BJ (cell line): Measurements from ENCODE around the gene BAIAP2L1. TPM values are rescaled to one million over a fixed set of nuclear protein-coding genes. Genes with fewer than 3 reads are reported as not detected.

Source experiments
- CTCF ChIA-PET: fragments of 350-600 bp; formaldehyde crosslinking; extraction: SDS; loops from one replicate; lab custom pipeline; 2021; ENCODE audit warnings: antibody characterized with exemption, inconsistent platforms; lab: Yijun Ruan, JAX
- POLR2A ChIA-PET: fragments of 300-600 bp; sonication (Branson Sonifier 250); formaldehyde crosslinking; extraction: SDS; loops from one replicate; lab custom pipeline; 2021; ENCODE audit warnings: antibody characterized with exemption; lab: Charles Lee
- DNase-seq: peaks from one replicate; pipeline ENCODE4 v3.0.0-alpha.2; 2011; ENCODE audit warnings: low read depth
- H3K27me3 ChIP-seq: 2 replicates; pipeline ENCODE4 v1.6.0; 2011; ENCODE audit warnings: low read length; ENCODE audit not compliant: control insufficient read depth, insufficient read depth
- H3K36me3 ChIP-seq: 2 replicates; pipeline ENCODE4 v1.5.1; 2011; ENCODE audit warnings: low read length; ENCODE audit not compliant: control insufficient read depth, insufficient read depth
- H3K4me3 ChIP-seq: 2 replicates; pipeline ENCODE4 v1.5.1; 2011; ENCODE audit warnings: low read depth, mild to moderate bottlenecking, control low read depth, low read length
- CTCF ChIP-seq: IDR thresholded peaks from 2 replicates; pipeline ENCODE4 v1.5.1; 2011; ENCODE audit warnings: low read depth, mild to moderate bottlenecking, control low read depth, inconsistent platforms, low read length, moderate library complexity; ENCODE audit not compliant: insufficient read depth
- polyA plus RNA-seq: library from polyadenylated mRNA; depleted of rRNA; stranded (reverse); fragments of >200 nt; gene quantifications from 2 replicates; pipeline ENCODE4 v1.2.3, GENCODE V29; 2011

Gene BAIAP2L1
- polyA plus RNA-seq, 1 experiment: 11.4 TPM

- no peak for TF ChIP-seq CTCF
- DNase-seq: no peak
- ChIA-PET CTCF (no interaction called here), POLR2A (no interaction called here)
- Histone ChIP-seq H3K36me3 (no peaks in the 10 kb centered on the region), H3K27me3 (no peaks in the 10 kb centered on the region), H3K4me3 (no peak overlapping the region)
Measured at GRCh38 chr7:98396768-98397167, 4.1 kb downstream of the BAIAP2L1 start.

- ChIA-PET CTCF (interaction anchor here (1.0 to 1.1 kb wide), 2 partner anchors 41 to 98 kb away, joined by 3 to 4 read pairs; no protein-coding TSS in a partner anchor), POLR2A (no interaction called here)
- no peak overlapping the region for H3K4me3 ChIP-seq
Measured at GRCh38 chr7:98395951-98396350, 4.9 kb downstream of the BAIAP2L1 start.

GRCh38 chr7:98395481-98395880, 5.4 kb downstream of the BAIAP2L1 start:
- no peak for DNase-seq
- Histone ChIP-seq H3K36me3 (no peaks in the 10 kb centered on the region), H3K27me3 (no peaks in the 10 kb centered on the region), H3K4me3 (no peak overlapping the region)
- ChIA-PET CTCF (interaction anchor here (1.0 to 1.1 kb wide), 2 partner anchors 41 to 97 kb away, joined by 3 to 4 read pairs; no protein-coding TSS in a partner anchor), POLR2A (no interaction called here)
- no peak for TF ChIP-seq CTCF

More at GRCh38 chr7:98395951-98396350, 4.9 kb downstream of the BAIAP2L1 start:
- no peak for TF ChIP-seq CTCF
- Histone ChIP-seq H3K27me3 (no peaks in the 10 kb centered on the region), H3K36me3 (no peaks in the 10 kb centered on the region)
- no peak for DNase-seq

- POLR2A ChIA-PET: no interaction called here
- Histone ChIP-seq H3K27me3 (no peaks in the 10 kb centered on the region), H3K4me3 (no peak overlapping the region), H3K36me3 (no peaks in the 10 kb centered on the region)
- CTCF ChIA-PET: no interaction called here
- peak; percentile 81 for DNase-seq
- no peak for TF ChIP-seq CTCF
Measured at GRCh38 chr7:98394377-98394836, 6.5 kb downstream of the BAIAP2L1 start.

DNA sequence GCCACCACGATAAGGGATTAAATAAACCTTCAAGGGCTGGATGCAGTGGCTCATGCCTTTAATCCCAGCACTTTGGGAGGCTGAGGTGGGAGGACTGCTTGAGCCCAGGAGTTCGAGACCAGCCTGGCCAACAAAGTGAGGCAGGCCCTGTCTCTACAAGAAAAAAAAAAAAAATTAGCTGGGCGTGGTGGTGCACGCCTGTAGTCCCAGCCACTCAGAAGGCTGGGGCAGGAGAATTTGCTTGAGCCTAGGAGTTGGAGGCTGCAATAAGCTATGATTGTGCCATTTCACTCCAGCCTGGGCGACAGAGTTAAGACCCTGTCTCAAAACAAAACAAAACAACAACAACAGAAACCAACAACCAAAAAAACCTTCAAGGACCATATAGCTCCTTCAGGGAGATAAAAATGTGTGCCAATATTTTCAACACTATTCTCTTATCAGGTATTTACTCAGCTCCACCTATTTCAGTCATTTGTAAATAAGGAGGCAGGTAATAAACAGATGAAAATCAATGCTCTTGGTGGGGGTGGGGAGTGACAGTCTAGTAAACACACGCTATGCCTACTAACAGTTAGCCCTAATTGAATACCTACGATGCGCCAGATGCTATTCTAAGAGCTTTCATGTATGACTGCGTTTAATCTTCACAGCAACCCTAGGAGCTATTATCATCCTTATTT, 13.2 kb downstream of the BAIAP2L1 start:
- Histone ChIP-seq H3K27me3 (no peaks in the 10 kb centered on the region), H3K36me3 (no peaks in the 10 kb centered on the region), H3K4me3 (no peak overlapping the region)
- POLR2A ChIA-PET: interaction anchor here (0.6 kb wide), 1 partner anchor 68 kb away, joined by 7 read pairs; no protein-coding TSS in a partner anchor
- DNase-seq: no peak
- CTCF ChIA-PET: interaction anchor here (0.7 to 1.4 kb wide), 2 partner anchors 15 to 17 kb away, joined by 3 to 5 read pairs; no protein-coding TSS in a partner anchor
- no peak for TF ChIP-seq CTCF
